SU-DHL-6 (cell line): Measurements from ENCODE around the gene CCNL2.
"Not testable (repeated sequence)": the region's sequence is repeated elsewhere in the genome, so short reads cannot be mapped to it uniquely, and the experiment has no call there.

Experiments used
- H2AFZ ChIP-seq: fragments of 200-600 bp; sonication (generic); 2 replicates; pipeline ENCODE4 v1.6.1; 2014; ENCODE audit warnings: low read depth, mild to moderate bottlenecking, moderate library complexity, mixed read lengths, antibody characterized with exemption, low read length; ENCODE audit not compliant: severe bottlenecking
- H3F3A ChIP-seq: fragments of 200-600 bp; shearing (Covaris generic); 2 replicates; pipeline ENCODE4 v1.6.0; 2016; ENCODE audit warnings: antibody characterized with exemption, mild to moderate bottlenecking; ENCODE audit not compliant: insufficient read depth
- H3K27ac ChIP-seq: fragments of 200-600 bp; sonication (generic); 2 replicates; pipeline ENCODE4 v1.5.1; 2016; ENCODE audit warnings: low read depth, mild to moderate bottlenecking, low read length, moderate library complexity, mixed read lengths
- H3K27me3 ChIP-seq: fragments of 200-600 bp; sonication (generic), shearing (Covaris generic); 2 replicates; pipeline ENCODE4 v1.6.0; 2014; ENCODE audit warnings: mild to moderate bottlenecking, low read length
- H3K36me3 ChIP-seq: fragments of 200-600 bp; sonication (generic); 2 replicates; pipeline ENCODE4 v1.6.1; 2014; ENCODE audit warnings: mild to moderate bottlenecking, low read length, mixed read lengths
- H3K4me2 ChIP-seq: fragments of 300-600, 200-600 bp; shearing (Covaris generic), sonication (generic); 2 replicates; pipeline ENCODE4 v1.6.0; 2014; ENCODE audit warnings: low read length, low read depth, mild to moderate bottlenecking; ENCODE audit not compliant: poor library complexity, severe bottlenecking
- H3K4me3 ChIP-seq: fragments of 200-600 bp; sonication (generic); 2 replicates; pipeline ENCODE4 v1.5.1; 2014; ENCODE audit warnings: antibody characterized with exemption, low read length, mild to moderate bottlenecking, mixed read lengths; ENCODE audit not compliant: insufficient read depth, poor library complexity, severe bottlenecking
- H3K79me2 ChIP-seq: fragments of 200-600 bp; sonication (generic); 2 replicates; pipeline ENCODE4 v1.6.1; 2014; ENCODE audit warnings: mild to moderate bottlenecking, low read length, moderate library complexity; ENCODE audit not compliant: insufficient read depth
- H3K9ac ChIP-seq: fragments of 200-600 bp; sonication (generic); 2 replicates; pipeline ENCODE4 v1.7.0; 2014; ENCODE audit warnings: mild to moderate bottlenecking, low read length
- H3K9me2 ChIP-seq: fragments of 200-600 bp; sonication (generic); replicated peaks from 2 replicates; pipeline ENCODE4 v1.6.1; 2014; ENCODE audit warnings: low read length; ENCODE audit not compliant: insufficient read depth
- H3K9me3 ChIP-seq: fragments of 200-600 bp; sonication (generic); 2 replicates; pipeline ENCODE4 v1.6.1; 2014; ENCODE audit warnings: low read length, mixed read lengths; ENCODE audit not compliant: insufficient read depth
- H4K20me1 ChIP-seq: fragments of 200-600 bp; sonication (generic); 2 replicates; pipeline ENCODE4 v1.6.1; 2014; ENCODE audit warnings: low read depth, mild to moderate bottlenecking, antibody characterized with exemption, low read length, moderate library complexity, mixed read lengths
- EZH2phosphoT487 ChIP-seq: fragments of 200-600 bp; sonication (generic), shearing (Covaris generic); conservative IDR thresholded peaks from 2 replicates; pipeline ENCODE4 v1.6.1; 2018; ENCODE audit warnings: mild to moderate bottlenecking, antibody characterized with exemption, low read length, moderate library complexity, mixed read lengths
- TF ChIP-seq, protein P1 (sequence below): fragments of 200-600 bp; sonication (generic); IDR thresholded peaks from one replicate; pipeline ENCODE4 v1.5.1; 2017; ENCODE audit warnings: antibody characterized with exemption, mild to moderate bottlenecking, low read length, moderate library complexity; ENCODE audit not compliant: insufficient read depth, poor library complexity, severe bottlenecking

The CCNL2 gene

DNA sequence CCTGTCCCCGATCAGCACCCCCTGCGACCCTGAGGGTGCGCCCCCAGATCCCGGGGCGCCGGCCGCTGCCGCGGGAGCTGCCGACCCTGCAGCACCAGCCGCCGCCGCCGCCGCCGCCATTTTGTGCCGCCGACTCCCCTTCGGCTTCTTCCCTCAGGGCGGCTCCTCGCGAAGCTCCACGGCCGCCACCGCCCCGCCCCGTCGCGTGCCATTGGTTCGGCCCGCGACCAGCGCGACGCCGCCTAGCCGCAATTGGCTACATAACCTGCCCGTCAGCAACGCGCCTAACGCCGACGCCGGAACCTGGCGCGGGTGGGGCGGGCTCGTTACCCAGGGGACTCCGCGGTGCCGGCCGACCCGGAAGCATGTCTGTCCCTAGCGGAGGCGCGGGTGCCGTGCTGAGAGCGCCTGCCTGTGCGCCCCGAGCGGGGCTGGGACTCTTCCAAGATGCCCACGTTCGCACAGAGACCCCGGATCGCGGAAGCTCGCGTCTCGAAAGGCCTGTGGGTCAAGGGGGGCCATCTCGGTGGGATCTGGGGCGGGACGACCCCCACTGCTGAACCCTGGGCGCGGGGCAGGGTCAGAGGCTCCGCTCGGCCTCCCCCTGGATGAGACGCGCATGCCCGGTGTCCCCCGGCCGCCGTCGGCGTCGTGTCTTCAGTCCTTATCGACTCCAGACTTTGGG lies at the start of gene CCNL2:
Gene CCNL2 (minus strand): TSS at position 149 of the 685 bp plus-strand sequence. CDS start 29 bp downstream, at position 120.
- H2AFZ ChIP-seq, result peak within 1 kb of the TSS; percentile 16
- no peaks in the 10 kb centered on the region for H3K9me2 ChIP-seq
- no peaks in the 10 kb centered on the region for H3K9me3 ChIP-seq
- H3K79me2 ChIP-seq, result peaks cover 52% of the 10 kb centered on the region
- TF ChIP-seq EZH2phosphoT487, result no peak
- TF ChIP-seq, protein P1, sequence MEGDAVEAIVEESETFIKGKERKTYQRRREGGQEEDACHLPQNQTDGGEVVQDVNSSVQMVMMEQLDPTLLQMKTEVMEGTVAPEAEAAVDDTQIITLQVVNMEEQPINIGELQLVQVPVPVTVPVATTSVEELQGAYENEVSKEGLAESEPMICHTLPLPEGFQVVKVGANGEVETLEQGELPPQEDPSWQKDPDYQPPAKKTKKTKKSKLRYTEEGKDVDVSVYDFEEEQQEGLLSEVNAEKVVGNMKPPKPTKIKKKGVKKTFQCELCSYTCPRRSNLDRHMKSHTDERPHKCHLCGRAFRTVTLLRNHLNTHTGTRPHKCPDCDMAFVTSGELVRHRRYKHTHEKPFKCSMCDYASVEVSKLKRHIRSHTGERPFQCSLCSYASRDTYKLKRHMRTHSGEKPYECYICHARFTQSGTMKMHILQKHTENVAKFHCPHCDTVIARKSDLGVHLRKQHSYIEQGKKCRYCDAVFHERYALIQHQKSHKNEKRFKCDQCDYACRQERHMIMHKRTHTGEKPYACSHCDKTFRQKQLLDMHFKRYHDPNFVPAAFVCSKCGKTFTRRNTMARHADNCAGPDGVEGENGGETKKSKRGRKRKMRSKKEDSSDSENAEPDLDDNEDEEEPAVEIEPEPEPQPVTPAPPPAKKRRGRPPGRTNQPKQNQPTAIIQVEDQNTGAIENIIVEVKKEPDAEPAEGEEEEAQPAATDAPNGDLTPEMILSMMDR, result no peak
- H3K4me2 ChIP-seq, result peak within 1 kb of the TSS; percentile 81
- H3F3A ChIP-seq, result peaks cover 19% of the 10 kb centered on the region; the same call in 1 of the 2 replicates
- H4K20me1 ChIP-seq, result no peaks in the 10 kb centered on the region; the same call in 1 of the 2 replicates
- H3K27ac ChIP-seq, result peak within 1 kb of the TSS; percentile 63
- H3K9ac ChIP-seq, result peak within 1 kb of the TSS; percentile 96
- peaks cover 16% of the 10 kb centered on the region for H3K36me3 ChIP-seq
- peak within 1 kb of the TSS; percentile 93 for H3K4me3 ChIP-seq
- H3K27me3 ChIP-seq, result no peaks in the 10 kb centered on the region

DNA sequence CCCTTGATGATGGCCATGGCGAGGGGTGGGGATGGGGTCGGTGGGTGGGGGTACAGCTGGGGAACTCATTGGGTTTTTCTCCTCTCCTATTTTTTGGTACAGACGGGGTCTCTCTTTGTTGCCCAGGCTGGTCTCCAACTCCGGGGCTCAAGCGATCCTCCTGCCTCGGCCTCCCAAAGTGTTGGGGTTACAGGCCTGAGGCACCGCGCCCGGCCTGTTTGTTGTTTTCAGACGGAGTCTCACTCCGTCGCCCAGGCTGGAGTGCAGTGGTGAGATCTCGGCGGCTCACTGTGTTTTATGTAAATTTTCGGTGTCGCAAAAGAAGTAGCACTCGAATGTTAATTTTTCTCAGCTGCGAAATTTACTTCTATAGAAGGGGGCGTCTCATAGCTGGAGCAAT lies 47.5 kb upstream of the CCNL2 start:
- H3K79me2 ChIP-seq, H3F3A ChIP-seq, H3K4me2 ChIP-seq, H3K9me3 ChIP-seq, H3K4me3 ChIP-seq, H4K20me1 ChIP-seq, H3K36me3 ChIP-seq, H2AFZ ChIP-seq, H3K27me3 ChIP-seq, H3K9ac ChIP-seq, H3K9me2 ChIP-seq, H3K27ac ChIP-seq: not testable (repeated sequence)

- Histone ChIP-seq H3K4me2 (no peak overlapping the region), H3K27me3 (no peaks in the 10 kb centered on the region), H3K4me3 (no peak overlapping the region), H3K9me2 (no peaks in the 10 kb centered on the region), H3K79me2 (no peaks in the 10 kb centered on the region), H4K20me1 (no peaks in the 10 kb centered on the region), H3K36me3 (no peaks in the 10 kb centered on the region), H3K9ac (no peak overlapping the region), H3K27ac (no peak overlapping the region), H2AFZ (no peak overlapping the region), H3F3A (no peaks in the 10 kb centered on the region), H3K9me3 (no peaks in the 10 kb centered on the region)
- TF ChIP-seq EZH2phosphoT487, result no peak
- TF ChIP-seq, protein P1, result no peak
Observed at GRCh38 chr1:1442069-1442770, 43.1 kb upstream of the CCNL2 start.
